Mesenchymal stem cell (in vitro differentiated cells and primary cell): ENCODE data around the gene CCDC81.

Source experiments
- DNase-seq: peaks from one replicate; pipeline ENCODE4 v3.0.0-alpha.2; 2013
- H2AFZ ChIP-seq: one replicate; pipeline ENCODE4 v1.6.1; 2013; ENCODE audit warnings: low read depth, mild to moderate bottlenecking, control low read depth, inconsistent platforms, low read length, moderate library complexity
- H2AK5ac ChIP-seq: 2 replicates; pipeline ENCODE4 v1.6.1; 2013; ENCODE audit warnings: low read length, moderate library complexity, mild to moderate bottlenecking, inconsistent platforms; ENCODE audit not compliant: severe bottlenecking
- H2BK120ac ChIP-seq: one replicate; pipeline ENCODE4 v1.6.1; 2013; ENCODE audit warnings: low read depth, mild to moderate bottlenecking, inconsistent platforms, low read length, moderate library complexity
- H2BK12ac ChIP-seq, 2 experiments: one replicate each; pipeline ENCODE4 v1.6.1; 2013; ENCODE audit warnings: inconsistent platforms in 2 of 2, low read length in 2 of 2, mild to moderate bottlenecking in 2 of 2, moderate library complexity in 2 of 2, control low read depth in 1 of 2
- H2BK15ac ChIP-seq: one replicate; pipeline ENCODE4 v1.6.1; 2013; ENCODE audit warnings: mild to moderate bottlenecking, low read depth, inconsistent platforms; ENCODE audit not compliant: poor library complexity, severe bottlenecking
- H2BK5ac ChIP-seq: 2 replicates; pipeline ENCODE4 v1.6.1; 2013; ENCODE audit warnings: low read depth, mild to moderate bottlenecking, low read length, control low read depth, inconsistent platforms; ENCODE audit not compliant: poor library complexity, severe bottlenecking
- H3K14ac ChIP-seq, 2 experiments: one replicate each; pipeline ENCODE4 v1.6.1; 2013; ENCODE audit warnings: inconsistent platforms in 2 of 2, low read length in 2 of 2, control low read depth in 1 of 2, mild to moderate bottlenecking in 1 of 2, moderate library complexity in 1 of 2
- H3K18ac ChIP-seq, 2 experiments: one replicate each; pipeline ENCODE4 v1.6.1; 2013; ENCODE audit warnings: inconsistent platforms in 2 of 2, low read length in 2 of 2, control low read depth in 1 of 2, low read depth in 1 of 2, mild to moderate bottlenecking in 1 of 2
- H3K23ac ChIP-seq, 2 experiments: one replicate each; pipeline ENCODE4 v1.6.1; 2013; ENCODE audit warnings: inconsistent platforms in 2 of 2, low read length in 2 of 2, mild to moderate bottlenecking in 2 of 2, moderate library complexity in 2 of 2, control low read depth in 1 of 2
- H3K27ac ChIP-seq: 2 replicates; pipeline ENCODE4 v1.5.1; 2013; ENCODE audit warnings: mild to moderate bottlenecking, moderate library complexity, low read length, control low read depth, inconsistent platforms; ENCODE audit not compliant: poor library complexity, severe bottlenecking
- H3K27me3 ChIP-seq, 2 experiments: 2 replicates each; pipeline versions ENCODE4 v1.6.1 to v1.7.0; 2013; ENCODE audit warnings: low read length in 2 of 2, mild to moderate bottlenecking in 2 of 2, moderate library complexity in 2 of 2, control low read depth in 1 of 2, inconsistent platforms in 1 of 2; ENCODE audit not compliant: control insufficient read depth in 1 of 2, insufficient read depth in 1 of 2
- H3K36me3 ChIP-seq, 2 experiments: 2 replicates each; pipeline versions ENCODE4 v1.6.1 to v1.7.0; 2013; ENCODE audit warnings: low read length in 2 of 2, control low read depth in 1 of 2, inconsistent platforms in 1 of 2, low read depth in 1 of 2, mild to moderate bottlenecking in 1 of 2; ENCODE audit not compliant: insufficient read depth in 2 of 2, control insufficient read depth in 1 of 2
- H3K4ac ChIP-seq, 2 experiments: one replicate each; pipeline ENCODE4 v1.6.1; 2013; ENCODE audit warnings: inconsistent platforms in 2 of 2, low read length in 2 of 2, mild to moderate bottlenecking in 2 of 2, moderate library complexity in 2 of 2, control low read depth in 1 of 2, low read depth in 1 of 2
- H3K4me1 ChIP-seq: 2 replicates; pipeline ENCODE4 v1.6.1; 2013; ENCODE audit warnings: low read depth, low read length, control low read depth; ENCODE audit not compliant: control insufficient read depth, insufficient read depth
- H3K4me2 ChIP-seq: 2 replicates; pipeline ENCODE4 v1.6.1; 2013; ENCODE audit warnings: low read length, mild to moderate bottlenecking, inconsistent platforms; ENCODE audit not compliant: poor library complexity, severe bottlenecking
- H3K4me3 ChIP-seq, 2 experiments: 2 replicates each; pipeline versions ENCODE4 v1.5.1 to v1.7.0; 2013; ENCODE audit warnings: low read length in 2 of 2, mild to moderate bottlenecking in 2 of 2, control low read depth in 1 of 2, low read depth in 1 of 2; ENCODE audit not compliant: insufficient read depth in 1 of 2
- H3K79me1 ChIP-seq: replicated peaks from 2 replicates; pipeline ENCODE4 v1.6.1; 2013; ENCODE audit warnings: mild to moderate bottlenecking, control low read depth, low read length, inconsistent platforms; ENCODE audit not compliant: poor library complexity, severe bottlenecking
- H3K9ac ChIP-seq: 2 replicates; pipeline ENCODE4 v1.7.0; 2013; ENCODE audit warnings: mild to moderate bottlenecking, low read length, moderate library complexity
- H3K9me3 ChIP-seq: 2 replicates; pipeline ENCODE4 v1.7.0; 2013; ENCODE audit warnings: mild to moderate bottlenecking, low read length; ENCODE audit not compliant: control insufficient read depth
- H4K8ac ChIP-seq: one replicate; pipeline ENCODE4 v1.6.1; 2013; ENCODE audit warnings: inconsistent platforms, mild to moderate bottlenecking, low read length, moderate library complexity
- H4K91ac ChIP-seq: one replicate; pipeline ENCODE4 v1.6.1; 2013; ENCODE audit warnings: mild to moderate bottlenecking, low read length, inconsistent platforms
- WGBS: methylation state at CpG from one replicate; pipeline ENCODE4 v1.1.7; 2013; ENCODE audit warnings: mixed read lengths; 5-methylcytosine and 5-hydroxymethylcytosine counted together

The CCDC81 gene

DNA sequence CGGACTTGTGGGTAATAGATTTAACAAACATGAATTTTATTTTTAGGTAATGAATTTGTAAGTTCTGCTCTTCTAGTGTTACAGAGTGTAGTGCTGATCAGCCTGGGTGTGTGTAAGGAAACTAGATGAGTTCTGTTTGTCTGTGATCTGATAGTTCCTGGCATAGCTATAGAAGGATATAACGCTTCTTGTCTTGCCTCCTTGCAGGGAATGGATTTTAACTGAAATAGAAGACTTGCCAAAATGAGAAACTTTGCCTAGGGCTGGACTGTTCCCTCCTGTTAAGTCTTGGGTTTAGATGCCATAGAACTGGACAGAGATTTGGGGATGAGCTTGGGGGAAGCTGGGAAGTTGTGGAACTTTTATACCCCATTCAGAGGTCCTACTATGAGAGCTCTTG, 11.6 kb downstream of the CCDC81 start:
- Histone ChIP-seq H3K9me3 (no peaks in the 10 kb centered on the region), H3K18ac (no peak overlapping the region), H2BK15ac (no peak overlapping the region), H2AFZ (no peak overlapping the region), H3K14ac (no peak overlapping the region), H2BK120ac (no peak overlapping the region), H2BK5ac (no peak overlapping the region), H3K27me3 (no peaks in the 10 kb centered on the region), H4K8ac (no peak overlapping the region), H4K91ac (no peak overlapping the region), H3K4me3 (peak overlapping the region in 1 of 2 experiments; percentile 41), H2AK5ac (no peak overlapping the region), H3K4ac (no peak overlapping the region), H3K4me2 (no peak overlapping the region), H3K9ac (peak overlapping the region; percentile 54), H2BK12ac (no peak overlapping the region), H3K36me3 (no peaks in the 10 kb centered on the region), H3K4me1 (no peaks in the 10 kb centered on the region), H3K79me1 (no peaks in the 10 kb centered on the region), H3K23ac (no peak overlapping the region), H3K27ac (no peak overlapping the region)
- DNase-seq: no peak
- WGBS: 96% methylated on average over 2 of the region's 2 CpGs

DNA sequence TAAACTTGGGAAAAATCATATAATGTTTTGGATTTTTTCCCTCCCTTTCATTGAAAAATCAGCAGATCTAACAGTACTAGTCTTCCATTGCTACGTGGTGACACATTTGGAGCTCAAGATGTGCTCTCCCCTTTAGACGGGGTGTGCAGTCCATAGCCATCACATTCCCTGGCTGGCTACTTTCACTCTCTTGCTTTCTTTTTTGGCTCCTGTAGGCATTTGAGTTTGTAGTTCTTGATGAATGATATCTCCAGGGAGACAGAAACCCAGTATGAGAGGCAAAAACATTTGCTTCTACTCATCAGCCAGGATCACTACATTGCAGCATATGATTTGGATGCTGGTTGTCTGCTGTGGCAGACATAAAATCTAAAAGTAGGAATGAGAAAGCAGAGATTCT, 12.1 kb downstream of the CCDC81 start:
- H2BK12ac ChIP-seq: no peak overlapping the region
- no peak overlapping the region for H3K14ac ChIP-seq
- WGBS: 100% methylated on average over 2 of the region's 2 CpGs

DNA sequence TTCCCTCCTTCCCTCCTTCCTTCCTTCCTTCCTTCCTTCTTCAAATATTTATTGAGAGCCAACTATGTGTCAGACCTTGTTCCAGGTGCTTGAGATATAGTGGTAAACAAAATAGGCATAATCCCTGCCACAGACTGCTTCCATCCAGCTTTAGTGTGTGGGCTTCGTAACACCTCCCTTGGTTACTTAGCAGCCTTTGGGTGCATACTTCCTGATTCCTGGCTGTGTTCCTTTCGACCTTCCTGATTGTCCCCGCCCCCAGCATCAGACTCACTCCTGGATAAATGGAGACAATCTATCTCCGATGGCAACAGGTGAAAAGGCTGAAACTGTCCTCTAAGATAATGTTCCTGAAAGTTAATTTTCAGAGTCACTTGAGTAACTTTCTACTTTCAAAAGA, 13.5 kb downstream of the CCDC81 start:
- no peak overlapping the region for H2BK120ac ChIP-seq
- no peak overlapping the region for H3K4me3 ChIP-seq
- no peak overlapping the region for H3K4ac ChIP-seq
- H2AFZ ChIP-seq: no peak overlapping the region
- no peaks in the 10 kb centered on the region for H3K9me3 ChIP-seq
- no peaks in the 10 kb centered on the region for H3K27me3 ChIP-seq
- H3K4me1 ChIP-seq: no peaks in the 10 kb centered on the region
- H4K91ac ChIP-seq: no peak overlapping the region
- H3K36me3 ChIP-seq: no peaks in the 10 kb centered on the region
- H3K14ac ChIP-seq: no peak overlapping the region
- H2AK5ac ChIP-seq: no peak overlapping the region
- H2BK15ac ChIP-seq: no peak overlapping the region
- no peak overlapping the region for H3K4me2 ChIP-seq
- no peak overlapping the region for H3K27ac ChIP-seq
- no peak overlapping the region for H2BK5ac ChIP-seq
- no peak for DNase-seq
- H3K23ac ChIP-seq: no peak overlapping the region
- 83% methylated on average over 2 of the region's 4 CpGs for WGBS
- no peak overlapping the region for H4K8ac ChIP-seq
- H3K9ac ChIP-seq: no peak overlapping the region
- H3K18ac ChIP-seq: no peak overlapping the region
- no peak overlapping the region for H2BK12ac ChIP-seq
- no peaks in the 10 kb centered on the region for H3K79me1 ChIP-seq

More for the DNA sequence above, 12.1 kb downstream of the CCDC81 start:
- Histone ChIP-seq H3K18ac (no peak overlapping the region), H4K91ac (no peak overlapping the region), H3K27ac (no peak overlapping the region), H2BK120ac (no peak overlapping the region), H3K9me3 (no peaks in the 10 kb centered on the region), H2BK15ac (no peak overlapping the region), H3K79me1 (no peaks in the 10 kb centered on the region), H3K4me2 (no peak overlapping the region), H3K4me1 (no peaks in the 10 kb centered on the region), H4K8ac (no peak overlapping the region), H3K4ac (no peak overlapping the region), H3K9ac (peak overlapping the region; percentile 54), H2AFZ (no peak overlapping the region), H3K4me3 (peak overlapping the region in 1 of 2 experiments; percentile 41), H3K27me3 (no peaks in the 10 kb centered on the region), H2BK5ac (no peak overlapping the region), H3K36me3 (no peaks in the 10 kb centered on the region), H3K23ac (no peak overlapping the region), H2AK5ac (no peak overlapping the region)
- DNase-seq: no peak

DNA sequence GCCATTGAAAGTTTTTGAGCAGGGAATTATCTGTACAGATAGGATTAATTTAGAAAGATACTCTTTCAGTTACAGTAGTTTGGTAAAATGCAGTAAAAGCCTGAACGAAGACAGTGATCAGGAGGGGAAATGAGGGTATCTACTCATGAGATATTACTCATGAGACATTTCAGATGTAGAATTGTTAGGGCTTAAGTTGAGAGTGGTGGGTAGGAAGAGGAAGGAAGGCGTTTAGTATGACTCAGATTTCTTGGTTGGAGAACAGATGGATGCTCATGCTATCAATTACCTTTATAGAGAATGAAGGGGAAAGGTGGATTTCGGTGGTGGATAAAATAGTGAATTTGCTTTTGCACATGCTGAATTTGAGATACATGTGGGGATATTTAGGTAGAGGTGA, 15.8 kb downstream of the CCDC81 start:
- Histone ChIP-seq H3K4me1 (peaks cover 3% of the 10 kb centered on the region), H3K9ac (no peak overlapping the region), H3K18ac (no peak overlapping the region), H2AFZ (no peak overlapping the region), H3K4me2 (no peak overlapping the region), H3K14ac (no peak overlapping the region), H2BK120ac (no peak overlapping the region), H3K27ac (no peak overlapping the region), H2BK15ac (no peak overlapping the region), H3K36me3 (no peaks in the 10 kb centered on the region), H4K91ac (no peak overlapping the region), H4K8ac (no peak overlapping the region), H2BK5ac (no peak overlapping the region), H3K23ac (no peak overlapping the region), H3K4ac (no peak overlapping the region), H3K4me3 (no peak overlapping the region), H3K27me3 (no peaks in the 10 kb centered on the region), H3K79me1 (no peaks in the 10 kb centered on the region), H2AK5ac (no peak overlapping the region), H3K9me3 (no peaks in the 10 kb centered on the region), H2BK12ac (no peak overlapping the region)
- 64% methylated on average over 3 of the region's 3 CpGs for WGBS
- no peak for DNase-seq
